Upper lobe of left lung (tissue), 6 donors: ENCODE results near the gene FAM89A. TPM values are rescaled to one million over a fixed set of nuclear protein-coding genes. Genes with fewer than 3 reads are reported as not detected.

Source experiments
- ATAC-seq, 2 donors: fragments of 200-7000 bp; cut with Tn5 transposase; one replicate each; pipeline ENCODE4 v1.9.1; 2022; ENCODE audit warnings: mild to moderate bottlenecking in 2 of 2, moderate library complexity in 2 of 2; ENCODE audit not compliant: low FRiP score in 2 of 2
- DNase-seq, 2 donors: peaks; one replicate each; pipeline ENCODE4 v3.0.0-alpha.2; 2019 to 2020
- H3K27ac ChIP-seq, 4 donors: fragments of 200-600 bp; sonication (generic); one replicate each; pipeline ENCODE4 v1.5.1; 2016 to 2019
- H3K27me3 ChIP-seq, 4 donors: fragments of 200-600 bp; sonication (generic); one replicate each; pipeline ENCODE4 v1.5.1; 2017 to 2019
- H3K36me3 ChIP-seq, 4 donors: fragments of 200-600 bp; sonication (generic); one replicate each; pipeline ENCODE4 v1.5.1; 2016 to 2019
- H3K4me1 ChIP-seq, 4 donors: fragments of 200-600 bp; sonication (generic); one replicate each; pipeline ENCODE4 v1.5.1; 2018 to 2019
- H3K4me3 ChIP-seq, 4 donors: fragments of 200-600 bp; sonication (generic); one replicate each; pipeline ENCODE4 v1.5.1; 2017 to 2019; ENCODE audit warnings: mild to moderate bottlenecking in 2 of 4, moderate library complexity in 1 of 4
- H3K9me3 ChIP-seq, 4 donors: fragments of 200-600 bp; sonication (generic); one replicate each; pipeline ENCODE4 v1.5.1; 2018 to 2019
- EP300 ChIP-seq, 4 donors: sonication (generic); formaldehyde crosslinking; IDR thresholded peaks; one replicate each; pipeline ENCODE4 v1.5.1; 2017; ENCODE audit warnings: antibody characterized with exemption in 4 of 4, control low read depth in 2 of 4
- POLR2A ChIP-seq, 4 donors: fragments of 450-650 bp; IDR thresholded peaks; one replicate each; pipeline ENCODE4 v1.5.1; 2016 to 2017; ENCODE audit warnings: antibody characterized with exemption in 4 of 4, mild to moderate bottlenecking in 2 of 4
- POLR2AphosphoS5 ChIP-seq, 2 donors: sonication (generic); formaldehyde crosslinking; IDR thresholded peaks; one replicate each; pipeline ENCODE4 v1.5.1; 2017; ENCODE audit warnings: antibody characterized with exemption in 2 of 2
- WGBS, 2 donors: methylation state at CpG; one replicate each; pipeline ENCODE4 v1.1.5; 2017 to 2018; 5-methylcytosine and 5-hydroxymethylcytosine counted together
- total RNA-seq, 6 donors: library from RNA; depleted of rRNA in 4 of 6; stranded (reverse); fragments of >200 nt in 4 of 6; gene quantifications; one replicate each; pipeline versions ENCODE4 v1.1.0 to v1.2.1, GENCODE V29; 2016 to 2021
- TF ChIP-seq, protein P1 (sequence below), 6 experiments: fragments of 450-650 bp in 4 of 6; fragments of 200-600 bp in 2 of 6; sonication (generic) in 2 of 6; IDR thresholded peaks; one replicate each; pipeline ENCODE4 v1.5.1; 2016 to 2019; ENCODE audit warnings: antibody characterized with exemption in 6 of 6
- donor health status: DM: no; HTN: no; CAD: no; lungs with moderate emphysema.
- donor health status: DM: no; HTN: yes; CAD: no; lungs with severe emphysema.

Gene FAM89A
- total RNA-seq, 6 donors from 2014 or later = 17.8 to 64.5 (median 39.3) TPM

DNA sequence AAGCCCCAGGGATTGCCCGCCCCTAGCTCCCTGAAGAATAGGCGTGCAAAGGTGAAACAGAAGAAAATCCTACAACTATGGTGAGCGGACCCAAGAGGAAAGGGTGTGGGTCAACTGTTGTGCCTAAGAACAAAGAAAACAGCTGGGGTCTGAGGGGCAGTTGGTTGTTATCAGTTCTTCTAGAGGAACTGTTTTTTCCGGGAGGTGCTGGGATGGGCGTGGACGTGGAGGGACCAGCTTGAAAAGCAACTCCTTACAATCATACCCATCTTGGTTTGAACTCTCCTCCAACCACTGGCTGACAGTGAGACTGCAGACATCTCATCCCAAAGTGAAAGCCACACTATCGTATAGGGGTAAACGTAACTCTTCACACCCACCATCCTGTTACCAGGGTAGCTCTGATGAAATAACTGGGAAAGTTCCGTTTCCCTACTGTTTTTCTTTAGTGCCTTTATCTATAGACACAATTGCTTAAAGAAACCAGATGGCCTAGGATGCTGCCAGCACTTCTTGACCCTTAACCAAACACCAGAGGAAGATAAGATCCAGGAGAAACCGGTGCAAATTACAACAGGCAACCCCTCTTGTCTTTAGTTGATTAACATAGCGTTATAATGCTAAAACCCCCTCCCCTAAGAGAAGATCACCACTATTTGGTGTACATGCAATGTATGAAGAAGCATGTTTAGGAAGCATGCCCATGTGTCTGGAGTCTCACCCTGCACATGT is 25.6 kb upstream of the FAM89A start:
- no peak for ATAC-seq
- WGBS, 2 donors = 60 to 64% methylated on average over 11 of the region's 11 CpGs
- peak overlapping the region in 1 of 4 donors; percentile 13 for H3K27ac ChIP-seq
- no peaks in the 10 kb centered on the region for H3K36me3 ChIP-seq
- H3K4me1 ChIP-seq = peaks cover 0 to 11% (median 1%) of the 10 kb centered on the region in 4 donors
- no peak for DNase-seq
- H3K9me3 ChIP-seq = no peaks in the 10 kb centered on the region
- TF ChIP-seq, protein P1, sequence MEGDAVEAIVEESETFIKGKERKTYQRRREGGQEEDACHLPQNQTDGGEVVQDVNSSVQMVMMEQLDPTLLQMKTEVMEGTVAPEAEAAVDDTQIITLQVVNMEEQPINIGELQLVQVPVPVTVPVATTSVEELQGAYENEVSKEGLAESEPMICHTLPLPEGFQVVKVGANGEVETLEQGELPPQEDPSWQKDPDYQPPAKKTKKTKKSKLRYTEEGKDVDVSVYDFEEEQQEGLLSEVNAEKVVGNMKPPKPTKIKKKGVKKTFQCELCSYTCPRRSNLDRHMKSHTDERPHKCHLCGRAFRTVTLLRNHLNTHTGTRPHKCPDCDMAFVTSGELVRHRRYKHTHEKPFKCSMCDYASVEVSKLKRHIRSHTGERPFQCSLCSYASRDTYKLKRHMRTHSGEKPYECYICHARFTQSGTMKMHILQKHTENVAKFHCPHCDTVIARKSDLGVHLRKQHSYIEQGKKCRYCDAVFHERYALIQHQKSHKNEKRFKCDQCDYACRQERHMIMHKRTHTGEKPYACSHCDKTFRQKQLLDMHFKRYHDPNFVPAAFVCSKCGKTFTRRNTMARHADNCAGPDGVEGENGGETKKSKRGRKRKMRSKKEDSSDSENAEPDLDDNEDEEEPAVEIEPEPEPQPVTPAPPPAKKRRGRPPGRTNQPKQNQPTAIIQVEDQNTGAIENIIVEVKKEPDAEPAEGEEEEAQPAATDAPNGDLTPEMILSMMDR (IDR thresholded peaks at IDR 0.05) = no peak
- TF ChIP-seq POLR2AphosphoS5 (IDR thresholded peaks at IDR 0.05) (no peak), EP300 (IDR thresholded peaks at IDR 0.05) (no peak), POLR2A (IDR thresholded peaks at IDR 0.05) (no peak)
- no peaks in the 10 kb centered on the region for H3K27me3 ChIP-seq
- H3K4me3 ChIP-seq = no peak overlapping the region

DNA sequence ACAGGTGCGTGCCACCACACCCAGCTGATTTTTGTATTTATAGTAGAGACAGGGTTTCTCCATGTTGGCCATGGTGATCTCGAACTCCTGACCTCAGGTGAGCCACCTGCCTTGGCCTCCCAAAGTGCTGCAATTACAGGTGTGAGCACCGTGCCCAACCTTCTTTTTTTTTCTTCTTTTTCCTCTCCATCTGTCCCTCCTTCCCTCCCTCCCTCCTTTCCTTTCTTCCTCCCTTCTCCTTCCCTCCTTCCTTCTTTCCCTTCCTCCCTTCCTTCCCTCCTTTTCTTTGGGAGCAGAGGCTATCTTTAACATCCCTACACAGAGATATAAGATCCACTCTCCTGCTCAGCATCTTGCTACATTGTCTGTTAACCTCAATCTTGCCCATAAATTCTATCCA is 24.4 kb upstream of the FAM89A start:
- Histone ChIP-seq H3K27ac (peak overlapping the region in 1 of 4 donors; percentile 52), H3K9me3 (no peaks in the 10 kb centered on the region), H3K4me1 (peaks cover 0 to 11% (median 1%) of the 10 kb centered on the region in 4 donors), H3K36me3 (no peaks in the 10 kb centered on the region), H3K4me3 (no peak overlapping the region), H3K27me3 (no peaks in the 10 kb centered on the region)
- no peak for DNase-seq
- WGBS, 2 donors = 89 to 94% methylated on average over 3 of the region's 3 CpGs
- no peak for TF ChIP-seq POLR2AphosphoS5 (IDR thresholded peaks at IDR 0.05)
- no peak for TF ChIP-seq POLR2A (IDR thresholded peaks at IDR 0.05)
- TF ChIP-seq, protein P1 (IDR thresholded peaks at IDR 0.05) = no peak
- TF ChIP-seq EP300 (IDR thresholded peaks at IDR 0.05) = no peak
- ATAC-seq = no peak

DNA sequence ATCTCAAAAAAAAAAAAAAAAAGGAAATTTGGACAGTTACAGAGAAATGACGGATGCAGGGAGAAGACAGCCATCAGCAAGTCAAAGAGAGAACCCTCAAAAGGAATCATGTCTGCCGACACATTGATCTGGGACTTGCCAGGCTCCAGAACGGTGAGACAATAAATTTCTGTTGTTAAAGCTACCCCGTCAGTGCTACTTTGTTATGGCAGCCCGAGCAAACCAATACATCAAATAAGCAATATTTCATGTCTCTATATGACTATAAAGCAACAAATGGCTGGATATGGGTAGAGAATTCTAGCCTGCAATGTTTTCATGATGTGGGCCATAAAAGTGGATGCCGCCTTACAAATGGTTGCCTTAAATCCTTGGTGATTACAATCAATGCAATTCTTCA is 23.3 kb upstream of the FAM89A start:
- WGBS, 2 donors = 81 to 88% methylated on average over 6 of the region's 6 CpGs

DNA sequence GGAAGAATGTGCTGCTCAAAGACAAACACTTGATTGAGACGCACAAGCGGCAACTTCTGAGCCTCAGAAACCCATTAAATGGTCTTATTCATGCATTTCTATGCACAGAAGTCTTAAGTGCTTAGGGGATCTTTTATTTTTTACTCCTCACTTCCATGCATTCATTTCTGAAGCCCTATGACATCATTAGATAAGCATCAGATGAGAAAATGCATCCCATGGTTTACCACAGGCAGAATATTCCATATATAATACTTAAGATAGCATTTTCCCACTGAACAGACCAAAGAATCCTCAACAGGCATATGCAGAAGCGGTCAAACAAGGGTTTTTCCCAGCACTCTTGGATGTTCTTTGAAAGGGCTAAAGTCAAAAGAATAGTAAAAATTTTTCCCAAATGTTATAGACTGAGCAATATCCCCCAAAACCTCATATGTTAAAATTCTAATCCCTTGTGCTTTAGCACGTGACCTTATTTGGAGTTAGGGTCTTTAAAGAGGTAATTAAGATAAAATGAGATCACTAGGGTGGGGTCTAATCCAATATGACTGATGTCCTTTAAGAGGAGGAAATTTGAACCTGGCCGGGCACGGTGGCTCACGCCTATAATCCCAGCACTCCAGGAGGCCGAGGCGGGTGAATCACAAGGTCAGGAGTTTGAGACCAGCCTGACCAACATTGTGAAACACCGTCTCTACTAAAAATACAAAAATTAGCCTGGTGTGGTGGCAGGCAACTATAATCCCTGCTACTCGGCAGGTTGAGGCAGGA is 22.6 kb upstream of the FAM89A start:
- 76 to 87% methylated on average over 11 of the region's 11 CpGs for WGBS, 2 donors

More for the DNA sequence above, 23.3 kb upstream of the FAM89A start:
- Histone ChIP-seq H3K4me3 (no peak overlapping the region), H3K9me3 (no peaks in the 10 kb centered on the region), H3K36me3 (no peaks in the 10 kb centered on the region), H3K27me3 (no peaks in the 10 kb centered on the region), H3K27ac (no peak overlapping the region), H3K4me1 (peaks cover 0 to 11% (median 1%) of the 10 kb centered on the region in 4 donors)
- DNase-seq (no peak), ATAC-seq (no peak)
- TF ChIP-seq, protein P1 (IDR thresholded peaks at IDR 0.05) = no peak
- TF ChIP-seq POLR2A (IDR thresholded peaks at IDR 0.05) (no peak), EP300 (IDR thresholded peaks at IDR 0.05) (no peak), POLR2AphosphoS5 (IDR thresholded peaks at IDR 0.05) (no peak)

More for the DNA sequence above, 22.6 kb upstream of the FAM89A start:
- H3K27me3 ChIP-seq = no peaks in the 10 kb centered on the region
- peaks cover 0 to 11% (median 1%) of the 10 kb centered on the region in 4 donors for H3K4me1 ChIP-seq
- H3K36me3 ChIP-seq = no peaks in the 10 kb centered on the region
- DNase-seq (no peak), ATAC-seq (no peak)
- no peak overlapping the region for H3K27ac ChIP-seq
- no peaks in the 10 kb centered on the region for H3K9me3 ChIP-seq
- TF ChIP-seq EP300 (IDR thresholded peaks at IDR 0.05) (no peak), POLR2A (IDR thresholded peaks at IDR 0.05) (no peak), POLR2AphosphoS5 (IDR thresholded peaks at IDR 0.05) (no peak)
- TF ChIP-seq, protein P1 (IDR thresholded peaks at IDR 0.05) = no peak
- no peak overlapping the region for H3K4me3 ChIP-seq
